ENCODE measurements around the gene OVAAL. TPM values are rescaled to one million over a fixed set of nuclear protein-coding genes. Genes with fewer than 3 reads are reported as not detected.

Gene OVAAL
- total and polyA plus RNA-seq, 9 of the 15 experiments (the other 6 are each of a cell fraction or from before 2014, with no cell fraction given) = 0.04 to 0.18 (median 0.08) TPM; not detected in 4

GRCh38 chr1:180519846-180520245, 38.9 kb upstream of the OVAAL start:
- in situ Hi-C loops (cut with MboI) = no loop called here
- H4K20me1 ChIP-seq (replicated peaks; ENCODE audit: control insufficient read depth, insufficient read depth, low read length) = no peaks in the 10 kb centered on the region
- no peak overlapping the region for H3K4me3 ChIP-seq
- no peak for FAIRE-seq
- no peak for ATAC-seq
- 32% methylated on average over 4 of the region's 4 CpGs for WGBS (ENCODE audit: insufficient coverage, low coverage, missing lambda C conversion rate)
- H3K9me1 ChIP-seq (ENCODE audit: control insufficient read depth, insufficient read depth, low read length) = no peaks in the 10 kb centered on the region
- intact Hi-C loops (cut with micrococcal nuclease) = loop anchor here (5.0 kb wide), 4 partner anchors 112 to 622 kb away; partner anchors contain the start of genes IER5 and XPR1
- ChIA-PET POLR2A (interaction anchor here (0.5 to 0.6 kb wide), 2 partner anchors 10 to 708 kb away, joined by 3 read pairs; no protein-coding TSS in a partner anchor), CTCF (ENCODE audit: low intra/inter-chr PET ratio) (no interaction called here)
- H3K9ac ChIP-seq (ENCODE audit: insufficient read depth in 1 of 2, low read depth in 2 of 2, low read length in 2 of 2) = no peak overlapping the region
- no peak overlapping the region for H3K4me2 ChIP-seq (ENCODE audit: insufficient read depth, low read length)
- peak overlapping the region; percentile 70 for H2AFZ ChIP-seq (ENCODE audit: low read depth, low read length)
- BruUV-seq (replicated peaks) = no TSS peak
- no peak for TF ChIP-seq KLF16 (IDR thresholded peaks at IDR 0.05)
- TF ChIP-seq MYBL2 (IDR thresholded peaks at IDR 0.05; ENCODE audit: low read depth) = no peak
- TF ChIP-seq MYBL2 (CRISPR knock-in tag; IDR thresholded peaks at IDR 0.05; ENCODE audit: borderline replicate concordance) = no peak
- no peak for TF ChIP-seq ZBTB17 (CRISPR knock-in tag; IDR thresholded peaks at IDR 0.05)
- 0 out of 2 replicates have a peak, but pooled peaks have one; percentile 10 for TF ChIP-seq ZNF316 (IDR thresholded peaks at IDR 0.05)
- TF ChIP-seq SMARCA5 (IDR thresholded peaks at IDR 0.05) = no peak
- DNase-seq (ENCODE audit: extremely low read depth in 1 of 4, low spot score in 3 of 4) = no peak
- no peak overlapping the region for H3K27ac ChIP-seq (ENCODE audit: extremely low read depth, low read depth, low read length)
- H3K36me3 ChIP-seq (ENCODE audit: control insufficient read depth, insufficient read depth, low read length) = no peaks in the 10 kb centered on the region
- no peaks in the 10 kb centered on the region for H3K9me3 ChIP-seq (replicated peaks; ENCODE audit: control insufficient read depth, insufficient read depth, low read depth, low read length)
- peaks cover 3 to 23% of the 10 kb centered on the region in 2 experiments; a peak in 3 of 5 replicates for H3K4me1 ChIP-seq (replicated peaks in 1 of 2; ENCODE audit: control insufficient read depth in 2 of 2, insufficient read depth in 2 of 2, low read length in 2 of 2)
- no peaks in the 10 kb centered on the region for H3K27me3 ChIP-seq (ENCODE audit: control insufficient read depth in 2 of 2, insufficient read depth in 2 of 2, low read length in 2 of 2)
- H3K79me2 ChIP-seq (ENCODE audit: control insufficient read depth, insufficient read depth, low read length) = no peaks in the 10 kb centered on the region
